BLaER1 (cell line): ENCODE data around the gene EDIL3.

Source experiments
- H3K27ac ChIP-seq: shearing (Covaris generic); formaldehyde crosslinking; 2 replicates; pipeline ENCODE4 v1.8.1; 2022
- H3K27me3 ChIP-seq: shearing (Covaris generic); formaldehyde crosslinking; 2 replicates; pipeline ENCODE4 v1.8.1; 2022
- H3K36me3 ChIP-seq: shearing (Covaris generic); formaldehyde crosslinking; 2 replicates; pipeline ENCODE4 v1.8.1; 2022
- H3K4me1 ChIP-seq: shearing (Covaris generic); formaldehyde crosslinking; 2 replicates; pipeline ENCODE4 v1.8.1; 2022
- H3K4me2 ChIP-seq: shearing (Covaris generic); formaldehyde crosslinking; 2 replicates; pipeline ENCODE4 v1.8.1; 2022
- H3K4me3 ChIP-seq: shearing (Covaris generic); formaldehyde crosslinking; 2 replicates; pipeline ENCODE4 v1.8.1; 2022
- H3K9ac ChIP-seq: shearing (Covaris generic); formaldehyde crosslinking; 2 replicates; pipeline ENCODE4 v1.8.1; 2022
- H3K9me3 ChIP-seq: shearing (Covaris generic); formaldehyde crosslinking; 2 replicates; pipeline ENCODE4 v1.8.1; 2022
- H4K20me1 ChIP-seq: shearing (Covaris generic); formaldehyde crosslinking; 2 replicates; pipeline ENCODE4 v1.8.1; 2022
- Cebpa-rat ChIP-seq: shearing (Covaris generic); IDR thresholded peaks from 2 replicates; pipeline ENCODE4 v1.8.1; 2022

The EDIL3 gene

DNA sequence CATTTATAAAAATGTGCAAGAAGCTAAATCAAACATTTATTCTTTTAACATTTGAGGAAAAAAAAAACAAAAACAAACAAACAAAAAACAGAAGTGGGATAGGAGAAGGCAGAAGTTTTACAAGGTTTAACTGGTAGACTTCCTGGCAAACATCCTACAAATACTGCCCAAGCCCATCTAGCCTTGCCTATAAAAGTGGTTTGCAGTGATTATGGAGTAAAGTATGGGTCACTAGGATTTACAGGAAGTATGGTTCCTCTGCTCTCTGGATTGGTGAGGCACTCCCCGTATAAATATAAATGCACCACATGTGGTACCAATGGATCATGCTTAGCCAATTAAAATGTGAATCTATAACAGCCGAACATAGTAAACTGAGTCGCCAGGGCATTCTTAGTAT, 291.9 kb downstream of the EDIL3 start:
- H3K4me1 ChIP-seq, result no peaks in the 10 kb centered on the region
- H3K9me3 ChIP-seq, result peaks cover 7% of the 10 kb centered on the region; the same call in 1 of the 2 replicates
- no peak overlapping the region for H3K27ac ChIP-seq
- no peak overlapping the region for H3K4me3 ChIP-seq
- no peak for TF ChIP-seq Cebpa-rat
- H3K4me2 ChIP-seq, result no peak overlapping the region
- H3K36me3 ChIP-seq, result no peaks in the 10 kb centered on the region
- H4K20me1 ChIP-seq, result no peaks in the 10 kb centered on the region
- H3K27me3 ChIP-seq, result no peaks in the 10 kb centered on the region
- H3K9ac ChIP-seq, result no peak overlapping the region

DNA sequence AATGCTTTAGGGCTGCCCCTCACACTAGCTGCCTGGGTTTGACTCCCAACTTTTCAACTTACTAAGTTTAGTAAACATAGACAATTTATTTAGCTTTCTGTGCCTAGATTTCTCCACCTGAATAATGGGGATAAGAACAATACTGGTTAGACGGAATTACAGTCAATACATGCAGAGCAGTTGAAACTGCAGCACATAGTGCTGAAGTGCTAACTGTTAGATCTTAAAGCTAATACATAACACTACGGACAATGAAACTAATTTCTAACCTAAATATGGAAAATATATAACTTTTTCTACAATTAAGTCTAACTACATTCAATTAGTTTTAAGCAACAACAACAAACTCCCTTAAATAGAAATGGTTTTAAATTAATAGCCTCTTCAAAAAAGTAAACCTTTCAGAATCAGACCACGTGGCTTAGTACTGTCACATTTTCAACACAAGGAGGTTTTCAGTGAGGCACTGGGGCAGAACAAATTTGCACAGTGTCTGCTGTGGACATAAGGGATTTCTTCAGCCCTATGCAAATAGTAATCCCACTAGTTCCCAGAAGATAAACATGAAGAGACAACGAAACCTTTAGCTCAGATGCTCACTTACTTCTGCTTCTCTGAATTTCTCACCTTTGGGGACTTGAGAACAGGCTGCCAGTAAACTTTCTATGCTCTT, 293.4 kb downstream of the EDIL3 start:
- Histone ChIP-seq H3K36me3 (no peaks in the 10 kb centered on the region), H4K20me1 (no peaks in the 10 kb centered on the region), H3K4me3 (no peak overlapping the region), H3K4me2 (no peak overlapping the region), H3K27ac (no peak overlapping the region), H3K9me3 (peaks cover 6% of the 10 kb centered on the region; the same call in 1 of the 2 replicates), H3K9ac (no peak overlapping the region), H3K4me1 (no peaks in the 10 kb centered on the region), H3K27me3 (no peaks in the 10 kb centered on the region)
- no peak for TF ChIP-seq Cebpa-rat

DNA sequence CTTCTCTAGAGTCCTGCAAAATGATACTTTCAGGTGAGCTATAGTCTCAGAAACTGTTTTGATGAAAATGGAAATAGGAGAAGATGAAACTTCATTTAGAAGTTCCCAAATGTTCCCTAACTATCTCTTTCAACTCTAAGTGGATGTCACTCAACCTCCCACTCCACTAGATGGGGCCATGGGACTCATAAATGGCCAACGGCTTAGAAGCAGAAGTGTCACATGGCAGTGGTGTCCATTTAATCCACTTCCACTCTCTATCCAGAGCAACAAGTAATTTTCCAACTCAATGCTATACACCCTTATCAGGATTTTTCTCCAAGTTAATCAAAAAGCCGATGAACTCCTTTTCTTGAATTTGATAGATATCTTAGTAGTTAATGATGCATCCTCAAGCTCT, 295.7 kb downstream of the EDIL3 start:
- no peaks in the 10 kb centered on the region for H3K27me3 ChIP-seq
- TF ChIP-seq Cebpa-rat, result no peak
- no peak overlapping the region for H3K9ac ChIP-seq
- H3K4me1 ChIP-seq, result no peaks in the 10 kb centered on the region
- H3K4me2 ChIP-seq, result no peak overlapping the region
- H3K4me3 ChIP-seq, result no peak overlapping the region
- H3K36me3 ChIP-seq, result no peaks in the 10 kb centered on the region
- H3K9me3 ChIP-seq, result no peaks in the 10 kb centered on the region
- H4K20me1 ChIP-seq, result no peaks in the 10 kb centered on the region
- H3K27ac ChIP-seq, result no peak overlapping the region

DNA sequence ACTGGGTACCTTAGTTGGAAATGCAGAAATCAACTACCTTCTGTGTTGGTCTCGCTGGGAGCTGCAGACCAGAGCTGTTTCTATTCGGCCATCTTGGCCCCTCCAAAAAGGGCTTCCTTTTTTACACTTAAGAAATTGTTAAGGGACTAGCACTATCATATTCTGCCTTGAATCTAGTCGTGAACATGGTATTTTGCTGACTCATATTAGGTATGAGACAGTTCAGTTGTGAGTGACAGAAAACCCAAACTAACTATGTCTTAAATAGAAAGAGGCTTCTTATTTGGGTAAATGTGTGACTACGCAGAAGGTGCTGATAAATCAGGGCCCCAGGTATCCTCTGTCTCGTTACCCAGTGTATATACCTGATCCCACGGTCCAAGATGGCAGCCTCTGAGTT, 298.2 kb downstream of the EDIL3 start:
- H3K9ac ChIP-seq, result no peak overlapping the region
- no peaks in the 10 kb centered on the region for H3K36me3 ChIP-seq
- H3K4me3 ChIP-seq, result no peak overlapping the region
- no peaks in the 10 kb centered on the region for H3K27me3 ChIP-seq
- H3K4me2 ChIP-seq, result no peak overlapping the region
- H3K4me1 ChIP-seq, result no peaks in the 10 kb centered on the region
- no peaks in the 10 kb centered on the region for H3K9me3 ChIP-seq
- no peaks in the 10 kb centered on the region for H4K20me1 ChIP-seq
- TF ChIP-seq Cebpa-rat, result no peak
- H3K27ac ChIP-seq, result no peak overlapping the region

DNA sequence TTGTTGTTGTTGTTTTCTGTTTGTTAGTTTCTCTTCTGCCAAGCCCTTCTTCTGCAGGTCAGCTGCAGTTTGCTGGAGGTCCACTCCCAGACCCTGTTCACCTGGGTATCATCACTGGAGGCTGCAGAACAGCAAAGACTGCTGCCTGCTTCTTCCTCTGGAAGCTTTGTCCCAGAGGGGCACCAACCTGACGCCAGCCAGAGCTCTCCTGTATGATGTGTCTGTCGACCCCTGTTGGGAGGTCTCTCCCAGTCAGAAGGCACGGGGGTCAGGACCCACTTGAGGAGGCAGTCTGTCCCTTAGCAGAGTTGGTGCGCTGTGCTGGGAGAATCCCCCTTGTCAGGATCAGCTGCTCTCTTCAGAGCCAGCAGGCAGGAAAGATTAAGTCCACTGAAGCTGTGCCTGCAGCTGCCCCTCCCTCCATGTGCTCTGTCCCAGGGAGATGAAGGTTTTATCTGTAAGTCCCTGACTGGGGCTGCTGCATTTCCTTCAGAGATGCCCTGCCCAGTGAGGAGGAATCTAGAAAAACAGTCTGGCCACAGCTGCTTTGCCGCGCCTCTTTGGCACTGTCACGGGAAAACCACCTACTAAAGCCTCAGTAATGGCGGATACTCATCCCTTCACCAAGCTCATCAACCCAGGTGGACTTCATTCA, 299.2 kb downstream of the EDIL3 start:
- Histone ChIP-seq H3K9ac (no peak overlapping the region), H3K27me3 (no peaks in the 10 kb centered on the region), H3K4me1 (no peaks in the 10 kb centered on the region), H3K4me3 (no peak overlapping the region), H4K20me1 (no peaks in the 10 kb centered on the region), H3K36me3 (no peaks in the 10 kb centered on the region), H3K27ac (no peak overlapping the region), H3K4me2 (no peak overlapping the region), H3K9me3 (no peaks in the 10 kb centered on the region)
- TF ChIP-seq Cebpa-rat, result no peak

DNA sequence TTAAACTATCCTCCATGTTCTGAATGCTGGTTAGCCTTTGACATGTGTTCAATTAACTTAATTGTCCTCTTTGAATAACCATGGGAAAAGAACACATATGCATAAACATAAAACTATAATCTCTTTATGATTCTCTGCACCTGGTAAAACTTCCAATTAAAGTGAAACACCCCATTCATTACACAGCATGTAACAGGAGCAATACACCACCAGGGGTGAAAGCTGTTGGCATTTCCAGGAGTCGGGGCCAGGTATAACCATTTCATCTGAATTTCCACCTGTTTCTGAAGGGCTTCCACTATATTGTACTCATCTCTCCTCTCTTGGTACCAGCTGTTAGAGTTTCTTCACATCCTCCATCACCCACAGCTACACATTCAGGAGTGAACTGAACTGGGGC, 303.8 kb downstream of the EDIL3 start:
- Histone ChIP-seq H3K36me3 (no peaks in the 10 kb centered on the region), H3K4me2 (no peak overlapping the region), H3K4me3 (no peak overlapping the region), H3K27ac (no peak overlapping the region), H4K20me1 (no peaks in the 10 kb centered on the region), H3K9ac (no peak overlapping the region), H3K4me1 (no peaks in the 10 kb centered on the region), H3K9me3 (no peaks in the 10 kb centered on the region), H3K27me3 (no peaks in the 10 kb centered on the region)
- no peak for TF ChIP-seq Cebpa-rat

DNA sequence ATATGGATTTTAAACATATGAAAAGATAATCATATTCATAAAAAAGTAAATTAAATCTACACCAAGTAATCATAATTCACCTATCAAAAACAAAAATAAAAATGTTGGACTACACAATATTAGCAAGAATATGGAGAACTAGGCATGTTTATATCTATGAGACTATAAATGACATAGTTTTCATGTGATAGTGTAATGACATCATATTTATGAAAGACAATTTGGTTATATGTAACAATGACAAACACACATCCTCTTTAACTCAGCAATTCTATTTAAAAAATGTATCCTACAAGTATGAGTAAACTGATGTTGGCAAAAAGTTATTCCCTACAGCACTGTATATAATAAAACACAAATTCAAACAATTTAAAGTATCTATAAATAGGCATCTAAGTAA, 312.3 kb downstream of the EDIL3 start:
- Histone ChIP-seq H3K4me3 (no peak overlapping the region), H3K27ac (no peak overlapping the region), H3K9ac (no peak overlapping the region), H3K9me3 (no peaks in the 10 kb centered on the region), H3K36me3 (no peaks in the 10 kb centered on the region), H3K4me2 (no peak overlapping the region), H4K20me1 (no peaks in the 10 kb centered on the region), H3K4me1 (no peaks in the 10 kb centered on the region), H3K27me3 (no peaks in the 10 kb centered on the region)
- no peak for TF ChIP-seq Cebpa-rat

DNA sequence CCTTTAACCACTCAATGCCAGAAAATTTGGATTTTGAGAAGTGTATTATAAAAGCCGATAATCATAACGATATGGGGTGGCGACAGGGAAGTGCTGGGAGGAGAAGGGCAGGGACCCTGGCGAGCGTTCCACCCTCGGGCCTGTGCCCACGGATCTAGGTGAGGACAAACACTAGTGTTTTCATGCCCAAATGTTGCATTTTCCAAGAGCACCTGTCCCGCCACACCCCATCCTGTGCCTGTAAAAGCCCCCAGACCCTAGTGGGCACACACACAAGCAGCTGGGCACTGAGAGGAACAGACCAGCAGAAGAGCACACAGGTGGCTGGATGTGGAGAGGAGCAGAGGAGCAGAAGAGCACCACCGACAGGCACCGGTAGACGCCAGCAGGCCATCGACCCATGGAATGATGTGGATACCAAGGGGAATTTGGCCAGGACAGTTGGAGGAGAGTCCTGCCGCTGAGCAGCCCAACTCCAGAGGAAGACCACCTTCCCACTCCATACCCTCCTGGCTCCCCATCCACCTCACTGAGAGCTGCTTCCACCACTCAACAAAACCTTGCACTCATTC, 315.0 kb downstream of the EDIL3 start:
- Histone ChIP-seq H3K9ac (no peak overlapping the region), H3K27me3 (no peaks in the 10 kb centered on the region)
- no peak for TF ChIP-seq Cebpa-rat

DNA sequence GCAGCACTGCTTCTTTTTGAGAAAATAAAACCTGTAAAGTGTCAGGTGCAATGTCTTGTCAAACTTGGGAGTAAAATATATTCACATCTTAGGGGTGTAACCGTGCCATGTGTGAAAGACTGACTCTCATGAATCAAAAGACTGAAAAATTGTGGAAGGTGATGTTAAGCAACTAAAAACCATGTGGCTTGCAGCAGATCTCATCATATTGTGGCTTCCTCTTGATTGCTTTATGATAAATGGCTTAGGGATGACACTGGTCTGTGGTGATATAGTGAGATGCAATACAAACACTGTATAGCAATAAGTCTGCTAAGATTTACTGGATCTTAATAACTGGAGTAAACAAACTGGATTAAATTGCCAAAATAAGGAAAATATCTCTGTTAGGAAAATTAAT, 321.6 kb downstream of the EDIL3 start:
- no peaks in the 10 kb centered on the region for H3K36me3 ChIP-seq
- H4K20me1 ChIP-seq, result no peaks in the 10 kb centered on the region
- H3K4me2 ChIP-seq, result no peak overlapping the region
- no peak overlapping the region for H3K4me3 ChIP-seq
- no peak overlapping the region for H3K9ac ChIP-seq
- no peaks in the 10 kb centered on the region for H3K9me3 ChIP-seq
- TF ChIP-seq Cebpa-rat, result no peak
- no peaks in the 10 kb centered on the region for H3K27me3 ChIP-seq
- no peaks in the 10 kb centered on the region for H3K4me1 ChIP-seq
- no peak overlapping the region for H3K27ac ChIP-seq

More for the DNA sequence above, 315.0 kb downstream of the EDIL3 start:
- Histone ChIP-seq H3K27ac (no peak overlapping the region), H3K36me3 (no peaks in the 10 kb centered on the region), H3K9me3 (no peaks in the 10 kb centered on the region), H3K4me3 (no peak overlapping the region), H3K4me2 (no peak overlapping the region), H3K4me1 (no peaks in the 10 kb centered on the region), H4K20me1 (no peaks in the 10 kb centered on the region)

DNA sequence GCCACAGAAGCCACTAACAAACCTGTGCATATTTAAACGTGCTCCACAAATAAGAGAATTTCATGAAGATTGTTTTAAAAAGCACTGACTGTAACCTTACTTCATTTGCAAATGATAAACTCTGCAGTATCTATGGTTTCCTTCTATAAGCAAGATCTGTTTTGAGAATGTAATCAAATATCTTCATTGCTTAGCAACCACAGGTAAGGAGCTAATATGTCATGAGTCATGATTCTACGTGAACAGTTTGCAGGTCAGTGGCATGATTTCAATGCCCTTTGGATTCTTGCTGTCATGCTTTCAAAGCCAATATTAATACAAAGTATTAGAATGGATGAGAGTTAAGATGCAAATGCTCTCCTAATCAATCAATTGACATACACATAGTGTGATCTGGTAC, 325.0 kb downstream of the EDIL3 start:
- no peak for TF ChIP-seq Cebpa-rat
- Histone ChIP-seq H3K9ac (no peak overlapping the region), H3K27me3 (no peaks in the 10 kb centered on the region), H3K27ac (no peak overlapping the region), H3K4me3 (no peak overlapping the region), H3K9me3 (no peaks in the 10 kb centered on the region), H3K4me2 (no peak overlapping the region), H3K36me3 (no peaks in the 10 kb centered on the region), H3K4me1 (no peaks in the 10 kb centered on the region), H4K20me1 (no peaks in the 10 kb centered on the region)
